ENCODE data around the gene L1CAM. TPM values are rescaled to one million over a fixed set of nuclear protein-coding genes. Genes with fewer than 3 reads are reported as not detected.

L1CAM gene
- total and polyA plus RNA-seq, 9 of the 15 experiments (the other 6 are each of a cell fraction or from before 2014, with no cell fraction given) = 0.09 to 0.86 (median 0.26) TPM; not detected in 3

DNA sequence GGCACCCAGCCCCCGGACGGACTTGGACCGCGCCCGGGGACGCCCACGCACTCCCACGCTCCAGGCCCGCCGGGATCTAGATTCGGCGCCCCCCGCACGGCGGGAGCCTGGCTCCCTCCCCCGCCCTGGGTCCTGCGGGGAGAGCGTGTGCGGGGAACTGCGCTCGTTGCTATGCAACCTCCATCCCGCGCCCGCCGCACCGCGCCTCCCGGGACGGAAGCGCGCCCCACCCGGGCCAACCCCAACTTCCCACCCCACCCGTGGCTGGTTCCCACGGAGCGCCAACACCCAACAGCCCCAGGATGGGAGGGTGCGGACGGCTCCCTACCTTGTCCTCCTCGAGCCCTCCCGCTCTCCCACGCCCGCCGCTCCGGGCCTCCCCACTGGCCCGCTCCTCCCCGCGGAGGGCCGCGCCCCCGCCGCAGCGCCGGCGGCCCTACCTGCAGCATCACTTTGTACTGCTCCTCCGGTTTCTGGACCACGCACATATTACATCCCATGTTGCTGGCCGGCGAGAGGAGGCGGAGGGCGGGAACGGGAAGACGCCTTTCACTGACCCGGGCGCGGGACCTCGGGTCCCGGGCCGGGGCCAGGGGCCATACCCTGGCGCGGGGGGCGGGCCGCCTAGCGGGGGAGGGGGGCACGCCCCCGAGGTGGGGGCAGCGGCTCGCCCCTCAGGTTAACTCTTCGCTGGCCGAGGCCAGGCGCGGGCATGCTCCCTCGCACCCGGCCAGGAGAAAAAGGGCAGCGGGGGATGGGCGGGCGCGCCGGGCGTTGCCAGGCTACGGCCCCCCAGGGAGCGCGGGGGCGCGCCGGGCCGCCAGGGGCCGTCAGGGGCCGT lies 56.0 kb downstream of the L1CAM start, which contains the start of gene PDZD4:
Gene PDZD4, minus strand, starts transcription at position 746 of the 841 bp plus-strand sequence. Its CDS starts 246 bp downstream, at position 500.
- peaks cover 20 to 54% of the 10 kb centered on the region in 2 experiments; a peak in 4 of 5 replicates for H3K27me3 ChIP-seq (ENCODE audit: control insufficient read depth in 2 of 2, insufficient read depth in 2 of 2, low read length in 2 of 2)
- DNase-seq (ENCODE audit: extremely low read depth in 1 of 4, low spot score in 3 of 4) (peak in 2 of 4 experiments; percentile 72 to 78), ATAC-seq (no peak), FAIRE-seq (no peak)
- no TSS peak for BruUV-seq (replicated peaks)
- H2AFZ ChIP-seq (ENCODE audit: low read depth, low read length) = no peak within 1 kb of the TSS
- POLR2A ChIA-PET = no interaction called here
- 0 out of 2 replicates have a peak, but pooled peaks cover 3% of the 10 kb centered on the region for H4K20me1 ChIP-seq (replicated peaks; ENCODE audit: control insufficient read depth, insufficient read depth, low read length)
- peak; percentile 67 for TF ChIP-seq EGR1 (conservative IDR thresholded peaks at IDR 0.05)
- TF ChIP-seq GTF2A2 (tag; IDR thresholded peaks at IDR 0.05) = no peak
- TF ChIP-seq ZBTB7A (IDR thresholded peaks at IDR 0.05; ENCODE audit: borderline replicate concordance, control insufficient read depth, low read depth, low read length) = no peak
- no peak for TF ChIP-seq BRF1 (IDR thresholded peaks at IDR 0.05; ENCODE audit: borderline replicate concordance, extremely low read depth, insufficient read length)
- TF ChIP-seq, protein P1, sequence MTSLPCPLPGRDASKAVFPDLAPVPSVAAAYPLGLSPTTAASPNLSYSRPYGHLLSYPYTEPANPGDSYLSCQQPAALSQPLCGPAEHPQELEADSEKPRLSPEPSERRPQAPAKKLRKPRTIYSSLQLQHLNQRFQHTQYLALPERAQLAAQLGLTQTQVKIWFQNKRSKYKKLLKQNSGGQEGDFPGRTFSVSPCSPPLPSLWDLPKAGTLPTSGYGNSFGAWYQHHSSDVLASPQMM (CRISPR knock-in tag; IDR thresholded peaks at IDR 0.05) = no peak
- no peak for TF ChIP-seq SP1 (CRISPR knock-in tag; IDR thresholded peaks at IDR 0.05)
- TF ChIP-seq, protein P2, sequence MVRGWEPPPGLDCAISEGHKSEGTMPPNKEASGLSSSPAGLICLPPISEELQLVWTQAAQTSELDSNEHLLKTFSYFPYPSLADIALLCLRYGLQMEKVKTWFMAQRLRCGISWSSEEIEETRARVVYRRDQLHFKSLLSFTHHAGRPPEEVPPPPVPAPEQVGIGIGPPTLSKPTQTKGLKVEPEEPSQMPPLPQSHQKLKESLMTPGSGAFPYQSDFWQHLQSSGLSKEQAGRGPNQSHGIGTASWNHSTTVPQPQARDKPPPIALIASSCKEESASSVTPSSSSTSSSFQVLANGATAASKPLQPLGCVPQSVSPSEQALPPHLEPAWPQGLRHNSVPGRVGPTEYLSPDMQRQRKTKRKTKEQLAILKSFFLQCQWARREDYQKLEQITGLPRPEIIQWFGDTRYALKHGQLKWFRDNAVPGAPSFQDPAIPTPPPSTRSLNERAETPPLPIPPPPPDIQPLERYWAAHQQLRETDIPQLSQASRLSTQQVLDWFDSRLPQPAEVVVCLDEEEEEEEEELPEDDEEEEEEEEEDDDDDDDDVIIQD (CRISPR knock-in tag; IDR thresholded peaks at IDR 0.05) = no peak
- no peak for TF ChIP-seq KLF10 (CRISPR knock-in tag; IDR thresholded peaks at IDR 0.05)
- TF ChIP-seq, protein P3, sequence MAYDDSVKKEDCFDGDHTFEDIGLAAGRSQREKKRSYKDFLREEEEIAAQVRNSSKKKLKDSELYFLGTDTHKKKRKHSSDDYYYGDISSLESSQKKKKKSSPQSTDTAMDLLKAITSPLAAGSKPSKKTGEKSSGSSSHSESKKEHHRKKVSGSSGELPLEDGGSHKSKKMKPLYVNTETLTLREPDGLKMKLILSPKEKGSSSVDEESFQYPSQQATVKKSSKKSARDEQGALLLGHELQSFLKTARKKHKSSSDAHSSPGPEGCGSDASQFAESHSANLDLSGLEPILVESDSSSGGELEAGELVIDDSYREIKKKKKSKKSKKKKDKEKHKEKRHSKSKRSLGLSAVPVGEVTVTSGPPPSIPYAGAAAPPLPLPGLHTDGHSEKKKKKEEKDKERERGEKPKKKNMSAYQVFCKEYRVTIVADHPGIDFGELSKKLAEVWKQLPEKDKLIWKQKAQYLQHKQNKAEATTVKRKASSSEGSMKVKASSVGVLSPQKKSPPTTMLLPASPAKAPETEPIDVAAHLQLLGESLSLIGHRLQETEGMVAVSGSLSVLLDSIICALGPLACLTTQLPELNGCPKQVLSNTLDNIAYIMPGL (CRISPR knock-in tag; IDR thresholded peaks at IDR 0.05) = no peak
- TF ChIP-seq, protein P4, sequence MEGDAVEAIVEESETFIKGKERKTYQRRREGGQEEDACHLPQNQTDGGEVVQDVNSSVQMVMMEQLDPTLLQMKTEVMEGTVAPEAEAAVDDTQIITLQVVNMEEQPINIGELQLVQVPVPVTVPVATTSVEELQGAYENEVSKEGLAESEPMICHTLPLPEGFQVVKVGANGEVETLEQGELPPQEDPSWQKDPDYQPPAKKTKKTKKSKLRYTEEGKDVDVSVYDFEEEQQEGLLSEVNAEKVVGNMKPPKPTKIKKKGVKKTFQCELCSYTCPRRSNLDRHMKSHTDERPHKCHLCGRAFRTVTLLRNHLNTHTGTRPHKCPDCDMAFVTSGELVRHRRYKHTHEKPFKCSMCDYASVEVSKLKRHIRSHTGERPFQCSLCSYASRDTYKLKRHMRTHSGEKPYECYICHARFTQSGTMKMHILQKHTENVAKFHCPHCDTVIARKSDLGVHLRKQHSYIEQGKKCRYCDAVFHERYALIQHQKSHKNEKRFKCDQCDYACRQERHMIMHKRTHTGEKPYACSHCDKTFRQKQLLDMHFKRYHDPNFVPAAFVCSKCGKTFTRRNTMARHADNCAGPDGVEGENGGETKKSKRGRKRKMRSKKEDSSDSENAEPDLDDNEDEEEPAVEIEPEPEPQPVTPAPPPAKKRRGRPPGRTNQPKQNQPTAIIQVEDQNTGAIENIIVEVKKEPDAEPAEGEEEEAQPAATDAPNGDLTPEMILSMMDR (IDR thresholded peaks at IDR 0.05 in 2 of 3, conservative IDR thresholded peaks at IDR 0.05 in 1 of 3; ENCODE audit: insufficient read depth in 2 of 3, low read depth in 1 of 3, low read length in 3 of 3) = no peak
- TF ChIP-seq SAFB (IDR thresholded peaks at IDR 0.05; ENCODE audit: borderline replicate concordance, low read depth, low read length) = peak; percentile 18; the same call in 1 of the 2 replicates
- H3K9ac ChIP-seq (ENCODE audit: insufficient read depth in 1 of 2, low read depth in 2 of 2, low read length in 2 of 2) = no peak within 1 kb of the TSS
- 3% methylated on average over 24 of the region's 97 CpGs for WGBS (ENCODE audit: insufficient coverage, low coverage, missing lambda C conversion rate)
- no peak within 1 kb of the TSS for H3K4me3 ChIP-seq
- intact Hi-C loops (cut with micrococcal nuclease) (no loop called here), in situ Hi-C loops (cut with MboI) (no loop called here)
- no peaks in the 10 kb centered on the region for H3K9me3 ChIP-seq (replicated peaks; ENCODE audit: control insufficient read depth, insufficient read depth, low read depth, low read length)
- CTCF ChIA-PET (ENCODE audit: low intra/inter-chr PET ratio) = no interaction called here
- no peaks in the 10 kb centered on the region for H3K36me3 ChIP-seq (ENCODE audit: control insufficient read depth, insufficient read depth, low read length)
- H3K79me2 ChIP-seq (ENCODE audit: control insufficient read depth, insufficient read depth, low read length) = no peaks in the 10 kb centered on the region
- H3K27ac ChIP-seq (ENCODE audit: extremely low read depth, low read depth, low read length) = no peak within 1 kb of the TSS
- peaks cover 0 to 28% of the 10 kb centered on the region in 2 experiments; a peak in 2 of 5 replicates for H3K4me1 ChIP-seq (replicated peaks in 1 of 2; ENCODE audit: control insufficient read depth in 2 of 2, insufficient read depth in 2 of 2, low read length in 2 of 2)
- no peak within 1 kb of the TSS for H3K4me2 ChIP-seq (ENCODE audit: insufficient read depth, low read length)
- H3K9me1 ChIP-seq (ENCODE audit: control insufficient read depth, insufficient read depth, low read length) = no peaks in the 10 kb centered on the region

Data from K562 (cell line).